Hepatocyte (in vitro differentiated cells): ENCODE measurements around the gene NHSL2. TPM values are rescaled to one million over a fixed set of nuclear protein-coding genes. Genes with fewer than 3 reads are reported as not detected.

ENCODE experiments used
- DNase-seq: peaks from one replicate; pipeline ENCODE4 v3.0.0-alpha.2; 2016; ENCODE audit warnings: low spot score
- H2AFZ ChIP-seq: fragments of 200-600 bp; sonication (generic); 2 replicates; pipeline ENCODE4 v1.6.0; 2016; ENCODE audit warnings: antibody characterized with exemption, mild to moderate bottlenecking
- H3K27ac ChIP-seq: fragments of 200-600 bp; sonication (generic); 2 replicates; pipeline ENCODE4 v1.5.1; 2016; ENCODE audit warnings: mild to moderate bottlenecking
- H3K27me3 ChIP-seq: fragments of 200-600 bp; sonication (generic); 2 replicates; pipeline ENCODE4 v1.6.1; 2016
- H3K36me3 ChIP-seq: fragments of 200-600 bp; sonication (generic); replicated peaks from 2 replicates; pipeline ENCODE4 v1.5.1; 2016; ENCODE audit warnings: low read depth; ENCODE audit not compliant: insufficient read depth
- H3K4me1 ChIP-seq: fragments of 200-600 bp; sonication (generic); 2 replicates; pipeline ENCODE4 v1.5.1; 2016; ENCODE audit warnings: mild to moderate bottlenecking, moderate library complexity; ENCODE audit not compliant: insufficient read depth
- H3K4me2 ChIP-seq: fragments of 200-600 bp; sonication (generic); 2 replicates; pipeline ENCODE4 v1.6.0; 2016
- H3K4me3 ChIP-seq: fragments of 200-600 bp; sonication (generic); 2 replicates; pipeline ENCODE4 v1.5.1; 2016; ENCODE audit warnings: mild to moderate bottlenecking
- H3K79me2 ChIP-seq: fragments of 200-600 bp; sonication (generic); 2 replicates; pipeline ENCODE4 v1.6.0; 2017; ENCODE audit warnings: mild to moderate bottlenecking
- H3K9me2 ChIP-seq: fragments of 200-600 bp; sonication (generic); replicated peaks from 2 replicates; pipeline ENCODE4 v1.6.0; 2017; ENCODE audit warnings: mild to moderate bottlenecking; ENCODE audit not compliant: insufficient read depth
- H3K9me3 ChIP-seq: fragments of 200-600 bp; sonication (generic); 2 replicates; pipeline ENCODE4 v1.5.1; 2016; ENCODE audit warnings: low read depth, mild to moderate bottlenecking
- H4K20me1 ChIP-seq: fragments of 200-600 bp; sonication (generic); 2 replicates; pipeline ENCODE4 v1.6.0; 2016; ENCODE audit warnings: mild to moderate bottlenecking; ENCODE audit not compliant: insufficient read depth, poor library complexity, severe bottlenecking
- CTCF ChIP-seq: fragments of 200-600 bp; sonication (generic); IDR thresholded peaks from 2 replicates; pipeline ENCODE4 v1.5.1; 2016; ENCODE audit warnings: antibody characterized with exemption, mild to moderate bottlenecking; ENCODE audit not compliant: poor library complexity
- EZH2 ChIP-seq: fragments of 200-600 bp; sonication (generic); IDR thresholded peaks from 2 replicates; pipeline ENCODE4 v1.6.1; 2016; ENCODE audit warnings: antibody characterized with exemption, mild to moderate bottlenecking, borderline replicate concordance
- EZH2phosphoT487 ChIP-seq: fragments of 200-600 bp; sonication (generic); IDR thresholded peaks from one replicate; pipeline ENCODE4 v1.6.1; 2018; ENCODE audit warnings: antibody characterized with exemption, mild to moderate bottlenecking, low read depth, moderate library complexity; ENCODE audit not compliant: unreplicated experiment, severe bottlenecking
- WGBS: methylation state at CpG from one replicate; pipeline ENCODE4 v1.1.6; 2016; ENCODE audit warnings: low lambda C conversion rate; ENCODE audit errors: missing lambda C conversion rate; 5-methylcytosine and 5-hydroxymethylcytosine counted together
- polyA plus RNA-seq: library from polyadenylated mRNA; unstranded; fragments of >200 nt; fragmentation: Nextera tagmentation; extraction: Ambion mirVana; gene quantifications from 2 replicates; pipeline ENCODE4 v1.2.1, GENCODE V29; 2016
- total RNA-seq: library from RNA; depleted of rRNA; stranded (reverse); fragments of >200 nt; gene quantifications from 2 replicates; pipeline ENCODE4 v1.2.3, GENCODE V29; 2014

Gene NHSL2
- total and polyA plus RNA-seq, 2 experiments from 2014 or later, result 2.3 to 3.2 TPM

GRCh38 chrX:72113461-72113860 lies 202.8 kb downstream of the NHSL2 start:
- Histone ChIP-seq H3K27me3 (no peaks in the 10 kb centered on the region), H3K4me1 (no peaks in the 10 kb centered on the region), H2AFZ (no peak overlapping the region), H3K4me3 (no peak overlapping the region), H3K27ac (no peak overlapping the region), H3K36me3 (no peaks in the 10 kb centered on the region), H4K20me1 (no peaks in the 10 kb centered on the region), H3K9me3 (no peaks in the 10 kb centered on the region), H3K9me2 (no peaks in the 10 kb centered on the region), H3K79me2 (no peaks in the 10 kb centered on the region), H3K4me2 (no peak overlapping the region)
- WGBS, result 81% methylated on average over 6 of the region's 6 CpGs
- no peak for DNase-seq
- no peak for TF ChIP-seq EZH2
- TF ChIP-seq CTCF, result no peak
- no peak for TF ChIP-seq EZH2phosphoT487

GRCh38 chrX:72114306-72114705 lies 203.7 kb downstream of the NHSL2 start:
- Histone ChIP-seq H3K9me3 (no peaks in the 10 kb centered on the region), H3K4me3 (no peak overlapping the region), H3K4me1 (no peaks in the 10 kb centered on the region), H3K9me2 (no peaks in the 10 kb centered on the region), H3K4me2 (no peak overlapping the region), H4K20me1 (no peaks in the 10 kb centered on the region), H3K36me3 (no peaks in the 10 kb centered on the region), H3K79me2 (no peaks in the 10 kb centered on the region), H2AFZ (no peak overlapping the region), H3K27me3 (no peaks in the 10 kb centered on the region), H3K27ac (no peak overlapping the region)
- no peak for DNase-seq
- WGBS, result 70% methylated on average over 6 of the region's 6 CpGs
- TF ChIP-seq CTCF, result no peak
- no peak for TF ChIP-seq EZH2
- no peak for TF ChIP-seq EZH2phosphoT487

GRCh38 chrX:72114807-72115206 lies 204.2 kb downstream of the NHSL2 start:
- Histone ChIP-seq H3K27ac (no peak overlapping the region), H3K9me2 (no peaks in the 10 kb centered on the region), H3K27me3 (no peaks in the 10 kb centered on the region), H3K4me1 (no peaks in the 10 kb centered on the region), H3K4me2 (no peak overlapping the region), H4K20me1 (no peaks in the 10 kb centered on the region), H3K4me3 (no peak overlapping the region), H3K9me3 (no peaks in the 10 kb centered on the region), H2AFZ (no peak overlapping the region), H3K36me3 (no peaks in the 10 kb centered on the region), H3K79me2 (no peaks in the 10 kb centered on the region)
- no peak for DNase-seq
- no peak for TF ChIP-seq EZH2phosphoT487
- no peak for TF ChIP-seq CTCF
- no peak for TF ChIP-seq EZH2
- 77% methylated on average over 4 of the region's 4 CpGs for WGBS

GRCh38 chrX:72115380-72115779 lies 204.7 kb downstream of the NHSL2 start:
- no peaks in the 10 kb centered on the region for H3K27me3 ChIP-seq
- no peaks in the 10 kb centered on the region for H3K79me2 ChIP-seq
- no peak for TF ChIP-seq EZH2
- TF ChIP-seq EZH2phosphoT487, result no peak
- no peak for TF ChIP-seq CTCF
- no peak for DNase-seq
- H3K9me2 ChIP-seq, result no peaks in the 10 kb centered on the region
- no peaks in the 10 kb centered on the region for H3K4me1 ChIP-seq
- H3K9me3 ChIP-seq, result no peaks in the 10 kb centered on the region
- H3K4me2 ChIP-seq, result no peak overlapping the region
- H2AFZ ChIP-seq, result no peak overlapping the region
- no peaks in the 10 kb centered on the region for H4K20me1 ChIP-seq
- WGBS, result 46% methylated on average over 6 of the region's 7 CpGs
- H3K27ac ChIP-seq, result no peak overlapping the region
- H3K36me3 ChIP-seq, result no peaks in the 10 kb centered on the region
- no peak overlapping the region for H3K4me3 ChIP-seq
